ENCODE data around the gene IFTAP.
"Not testable (repeated sequence)": the region's sequence is repeated elsewhere in the genome, so short reads cannot be mapped to it uniquely, and the experiment has no call there.

Gene IFTAP

DNA sequence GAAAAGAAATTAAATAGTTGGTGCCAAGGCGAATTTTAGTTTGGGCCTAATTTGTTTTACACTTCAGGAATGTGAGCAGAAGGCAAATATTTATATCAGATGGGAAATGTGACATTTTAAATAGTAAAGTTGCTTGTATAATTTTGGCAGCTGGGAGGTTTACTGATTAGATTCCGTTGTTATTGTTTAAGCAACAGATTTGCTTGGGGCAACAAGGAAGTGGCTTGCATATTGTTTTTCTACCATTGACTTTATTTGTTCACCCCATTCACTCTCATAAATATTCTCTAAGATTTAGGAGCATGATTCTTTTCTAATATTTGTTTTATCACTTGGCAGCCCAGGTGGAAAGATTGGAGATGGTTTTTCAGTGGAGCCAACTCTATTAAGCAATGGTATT is 44.3 kb downstream of the IFTAP start:
- no peak for DNase-seq (ENCODE audit: low read depth in 2 of 2)

DNA sequence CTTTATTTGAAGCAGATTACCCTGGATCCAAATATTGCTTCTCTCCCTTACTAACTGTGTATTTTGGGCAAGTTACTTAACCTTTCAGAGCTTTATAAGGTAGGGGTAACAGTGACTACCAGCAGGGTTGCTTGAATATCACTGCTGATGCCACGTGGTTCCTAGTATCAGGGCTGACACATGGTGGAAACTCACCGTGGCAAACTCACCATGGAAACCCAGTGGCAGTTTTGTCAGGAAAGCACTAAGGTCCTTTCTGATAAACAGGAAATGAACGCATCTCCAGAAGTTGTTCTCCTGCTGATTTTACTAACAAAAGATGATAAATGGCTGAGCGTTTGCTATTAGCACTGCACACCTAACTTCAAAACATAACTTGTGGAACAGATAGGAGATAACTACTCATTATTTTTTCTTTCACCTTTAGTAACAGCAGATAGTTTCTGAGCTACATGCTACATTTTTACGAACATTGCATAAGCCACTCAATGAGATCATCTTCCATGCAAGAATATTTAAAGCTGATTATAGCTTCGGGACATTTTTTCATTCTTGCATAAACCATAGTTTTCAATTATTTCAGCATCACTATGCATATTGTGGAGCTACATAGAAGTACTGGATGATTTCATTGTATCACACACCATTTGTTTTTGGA is 63.4 kb downstream of the IFTAP start:
- DNase-seq (ENCODE audit: low read depth in 2 of 2): no peak

DNA sequence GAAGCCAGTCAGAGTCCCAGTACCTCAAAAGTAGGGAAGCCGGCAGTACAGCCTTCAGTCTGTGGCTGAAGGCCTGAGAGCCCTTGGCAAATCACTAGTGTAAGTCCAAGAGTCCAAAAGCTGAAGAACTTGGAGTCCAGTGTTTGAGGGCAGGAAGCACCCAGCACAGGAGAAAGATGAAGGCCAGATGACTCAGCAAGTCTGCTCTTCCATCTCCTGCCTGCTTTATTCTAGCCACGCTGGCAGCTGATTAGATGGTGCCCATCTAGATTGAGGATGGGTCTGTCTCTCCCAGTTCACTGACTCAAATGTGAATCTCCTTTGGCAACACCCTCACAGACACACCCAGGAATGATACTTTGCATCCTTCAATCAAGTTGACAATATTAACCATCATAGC is 67.1 kb downstream of the IFTAP start:
- DNase-seq (ENCODE audit: low read depth in 2 of 2): not testable (repeated sequence)

DNA sequence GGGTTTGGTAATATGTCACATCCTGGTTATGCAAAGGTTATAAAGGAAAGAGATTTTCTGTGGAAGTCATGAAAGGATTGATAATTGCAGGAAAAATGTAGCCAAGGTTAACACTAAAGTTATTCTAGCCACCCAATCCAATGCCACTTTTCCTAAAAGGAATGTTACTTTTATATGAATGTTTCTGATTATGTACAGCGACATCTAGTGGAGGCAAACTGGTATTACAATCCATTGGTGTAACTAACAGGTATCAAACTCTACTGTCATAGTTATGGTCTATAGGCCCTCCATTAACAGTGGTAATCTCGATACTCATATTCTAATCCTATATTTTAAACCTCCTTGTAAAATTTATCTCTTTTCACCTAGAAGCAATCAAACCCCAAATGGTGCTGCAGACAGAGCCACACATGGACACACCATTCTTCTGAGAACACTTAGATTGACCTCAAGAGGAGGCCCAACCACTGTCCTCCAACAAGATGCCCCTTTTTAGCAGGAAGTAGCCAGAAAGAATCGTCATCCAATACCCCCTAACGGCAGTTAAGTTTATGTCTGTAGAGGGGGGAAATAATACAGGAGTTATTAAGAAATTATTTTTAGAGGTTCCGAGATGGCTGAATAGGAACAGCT is 78.6 kb downstream of the IFTAP start:
- DNase-seq (ENCODE audit: low read depth in 2 of 2): no peak

DNA sequence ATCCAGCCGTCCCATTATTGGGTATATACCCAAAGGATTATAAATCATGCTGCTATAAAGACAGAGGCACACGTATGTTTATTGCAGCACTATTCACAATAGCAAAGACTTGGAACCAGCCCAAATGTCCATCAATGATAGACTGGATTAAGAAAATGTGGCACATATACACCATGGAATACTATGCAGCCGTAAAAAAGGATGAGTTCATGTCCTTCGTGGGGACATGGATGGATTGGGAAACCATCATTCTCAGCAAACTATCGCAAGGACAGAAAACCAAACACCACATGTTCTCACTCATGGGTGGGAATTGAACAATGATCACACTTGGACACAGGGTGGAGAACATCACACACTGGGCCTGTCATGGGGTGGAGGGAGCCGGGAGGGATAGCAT is 85.2 kb downstream of the IFTAP start:
- not testable (repeated sequence) for DNase-seq (ENCODE audit: low read depth in 2 of 2)

DNA sequence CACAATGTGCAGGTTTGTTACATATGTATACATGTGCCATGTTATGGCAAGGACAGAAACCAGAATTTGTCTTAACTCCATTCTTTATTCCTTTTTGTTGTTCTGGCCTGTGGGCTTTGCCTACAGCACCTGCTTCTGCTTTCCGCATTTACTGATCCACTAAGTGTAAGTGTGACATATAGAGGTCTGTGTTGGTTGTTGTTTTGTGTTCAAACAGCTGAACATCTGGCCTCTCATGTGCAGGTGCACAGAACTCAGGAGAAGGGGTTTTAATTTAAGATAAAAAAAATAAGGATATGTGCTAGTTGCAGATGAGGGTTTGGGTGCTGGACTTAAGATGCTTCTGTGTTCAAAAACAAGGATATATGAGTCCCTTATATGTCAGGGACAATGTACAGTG is 89.5 kb downstream of the IFTAP start:
- no peak for DNase-seq (ENCODE audit: low read depth in 2 of 2)

DNA sequence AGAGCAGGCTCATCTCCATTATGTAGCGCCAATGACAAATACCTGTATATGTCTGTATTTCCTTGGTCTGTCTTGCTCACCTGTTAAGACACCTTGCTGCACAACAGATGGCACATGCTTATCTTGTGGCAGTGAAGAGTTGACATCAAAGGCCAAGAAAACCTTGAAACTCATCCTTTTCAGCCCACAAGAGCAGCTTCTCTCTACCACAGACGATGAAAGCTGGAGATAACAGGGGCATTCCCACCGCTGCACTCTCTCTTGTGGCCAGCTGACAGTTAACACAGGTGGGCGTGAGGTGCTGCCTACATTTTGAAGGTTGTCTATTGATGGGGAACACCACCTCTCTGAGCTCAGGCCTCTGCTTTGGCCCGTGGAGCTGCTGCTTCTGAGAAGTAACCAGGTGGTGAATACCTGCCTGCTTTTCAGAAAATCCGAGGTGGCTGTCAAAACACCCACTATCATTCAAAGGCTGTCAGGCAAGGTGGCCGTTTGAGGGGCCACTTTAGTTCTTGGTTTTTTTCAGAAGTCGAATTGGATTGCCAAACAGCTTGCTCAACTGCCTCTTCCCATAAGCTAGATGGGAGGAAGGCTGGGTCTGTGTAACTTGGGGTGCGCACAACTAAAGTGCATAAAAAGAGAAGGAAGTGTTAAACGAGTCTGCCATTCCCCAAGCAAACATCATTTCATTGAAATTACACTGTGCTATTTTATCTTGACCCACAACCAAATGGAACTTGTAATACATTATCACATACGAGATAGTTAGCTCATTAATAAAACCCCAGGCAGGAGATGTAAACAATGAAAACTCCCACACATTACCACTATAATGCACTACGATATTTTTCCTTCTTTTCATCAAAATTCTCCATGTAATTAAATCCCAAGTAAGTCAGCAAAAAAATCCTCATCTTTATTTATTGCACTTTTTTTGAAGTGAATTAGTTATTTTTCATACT is 90.8 kb downstream of the IFTAP start:
- DNase-seq (ENCODE audit: low read depth in 2 of 2): no peak

DNA sequence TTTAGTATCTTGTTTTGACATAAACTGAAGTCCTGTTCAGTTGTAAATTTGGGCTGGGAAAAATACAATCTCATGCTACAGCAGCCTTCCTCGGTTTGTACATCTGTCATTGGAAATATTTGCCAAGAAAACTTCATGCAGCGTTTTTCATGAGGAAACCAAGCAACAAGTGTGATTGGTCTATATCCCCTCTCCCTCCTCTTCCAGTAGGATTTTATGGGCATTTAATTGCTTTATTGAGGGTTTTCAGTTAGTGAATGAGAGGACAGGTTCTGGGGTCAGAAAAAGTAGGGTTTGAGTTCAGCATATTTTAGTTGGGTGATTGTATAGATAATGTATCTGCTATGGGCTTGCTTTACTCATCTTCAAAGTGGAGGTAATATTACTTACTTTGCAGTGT is 93.8 kb downstream of the IFTAP start:
- no peak for DNase-seq (ENCODE audit: low read depth in 2 of 2)

DNA sequence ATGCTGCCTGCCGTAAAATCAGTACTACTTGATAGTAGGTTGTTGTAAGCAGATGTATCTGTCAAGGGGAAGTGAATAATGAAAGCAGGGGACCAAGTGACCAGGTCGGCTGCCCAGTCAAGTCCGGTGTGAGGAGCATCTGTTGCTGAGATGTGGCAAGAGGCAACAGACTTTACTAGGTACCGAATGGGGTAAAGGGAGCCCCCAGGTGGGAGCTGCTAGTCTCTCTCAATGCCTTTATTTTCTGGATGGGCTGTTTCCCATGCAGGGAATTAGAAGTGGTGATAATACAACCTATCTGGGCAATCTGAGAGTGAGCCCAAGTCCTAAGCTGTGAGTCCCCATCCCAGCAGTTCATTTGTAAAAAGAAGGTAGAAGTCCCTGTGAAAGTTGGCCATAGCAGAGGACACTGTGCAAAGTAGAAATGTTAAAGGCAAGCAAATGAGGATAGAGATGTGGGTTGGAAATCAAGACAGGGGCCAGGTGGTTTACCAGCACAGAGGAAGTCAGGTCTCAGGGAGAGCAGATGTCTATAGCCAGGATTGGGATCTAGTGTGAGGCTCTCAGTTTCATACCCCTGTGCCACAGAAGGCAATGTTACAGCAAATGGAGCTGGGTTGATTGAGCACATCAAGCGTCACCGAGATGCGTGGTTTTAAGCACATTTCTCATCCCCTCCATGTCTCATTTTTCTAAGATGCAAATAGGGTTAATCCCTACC is 94.4 kb downstream of the IFTAP start:
- DNase-seq (ENCODE audit: low read depth in 2 of 2): no peak

DNA sequence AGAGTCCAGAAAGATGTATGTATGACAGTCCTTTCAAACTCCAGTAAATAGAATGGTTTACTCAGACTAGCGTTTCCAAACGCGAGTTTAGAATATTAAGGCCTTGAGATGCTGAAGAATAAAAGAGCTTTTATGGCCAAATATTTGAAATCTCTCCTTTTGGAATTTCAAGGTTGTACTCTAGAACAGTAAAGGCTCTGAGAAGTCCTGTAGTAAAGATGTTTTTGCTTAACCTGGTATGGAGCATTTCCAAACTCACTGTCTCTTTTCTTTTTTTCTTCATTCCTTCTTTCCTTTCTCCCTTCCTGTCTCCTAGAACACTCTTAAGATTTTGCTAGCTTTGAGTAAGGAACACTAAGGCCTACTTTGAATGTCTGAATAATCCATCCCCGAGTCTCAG is 95.1 kb downstream of the IFTAP start:
- no peak for DNase-seq (ENCODE audit: low read depth in 2 of 2)

DNA sequence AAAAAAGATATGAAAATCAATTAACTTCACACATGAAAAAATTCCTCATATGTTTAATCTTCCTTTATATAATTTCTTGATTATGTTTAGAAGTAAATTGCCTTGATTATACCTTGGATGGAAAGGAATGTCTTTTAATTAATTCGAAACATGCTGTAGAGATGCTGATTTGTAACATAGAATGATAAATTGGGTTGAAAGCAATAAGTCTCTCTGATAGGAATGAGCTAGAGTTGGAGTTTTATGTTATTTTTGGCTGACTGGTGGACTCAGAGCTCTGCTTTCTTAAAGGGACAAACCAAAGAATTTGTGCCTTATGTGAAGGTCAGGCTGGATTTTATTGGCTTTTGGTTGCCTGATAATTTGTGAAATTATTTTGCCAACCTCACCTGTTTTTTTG is 98.4 kb downstream of the IFTAP start:
- no peak for DNase-seq (ENCODE audit: low read depth in 2 of 2)

DNA sequence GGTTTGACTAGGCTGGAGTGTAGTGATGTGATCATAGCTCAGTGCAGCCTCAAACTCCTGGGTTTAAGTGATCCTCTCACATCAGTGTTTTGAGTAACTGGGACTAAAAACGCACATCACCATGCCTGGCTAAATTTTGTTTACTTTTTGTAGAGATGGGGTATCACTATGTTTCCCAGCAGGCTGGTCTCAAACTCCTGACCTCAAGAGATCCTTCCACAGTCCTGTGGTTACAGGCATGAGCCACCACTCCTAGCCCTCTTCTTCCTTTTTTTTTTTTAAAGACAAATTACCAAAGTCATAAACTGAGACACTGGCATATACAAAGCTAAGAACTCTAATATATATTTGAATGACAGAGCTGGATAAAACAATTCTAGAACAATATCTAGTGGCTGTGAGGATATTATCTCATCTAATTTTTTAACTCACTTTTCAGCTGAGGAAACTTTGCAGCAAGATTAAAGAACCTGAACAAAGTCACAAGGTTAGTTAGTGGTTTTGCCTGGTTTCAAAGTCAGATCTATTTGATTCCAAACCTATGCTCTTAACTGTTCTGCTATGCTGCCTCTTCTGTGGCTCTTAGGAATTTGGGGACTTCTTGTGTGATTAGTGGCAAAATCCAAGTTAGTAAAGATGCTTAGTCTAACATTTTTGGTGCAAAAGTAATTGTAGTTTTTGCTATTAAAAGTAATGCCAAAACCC is 99.0 kb downstream of the IFTAP start:
- DNase-seq (ENCODE audit: low read depth in 2 of 2): no peak

DNA sequence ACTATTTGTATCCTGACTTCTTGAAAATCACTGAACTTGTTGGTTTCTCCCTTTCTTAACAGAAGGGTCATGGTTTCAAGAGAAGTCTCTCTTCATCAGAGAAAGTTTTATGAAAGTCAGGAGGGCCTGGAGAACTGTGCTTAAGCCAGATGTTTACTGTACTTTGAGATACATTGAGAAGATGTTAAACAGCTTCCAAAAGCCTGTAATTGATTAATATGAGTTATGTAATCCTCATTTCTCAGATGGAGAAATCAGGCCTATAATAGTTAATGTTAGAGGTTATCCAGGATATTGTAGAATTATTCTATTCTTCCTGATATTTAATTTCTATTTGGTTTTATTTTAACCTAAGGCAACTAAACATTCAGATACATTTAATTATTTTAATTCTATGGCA is 100.8 kb downstream of the IFTAP start:
- DNase-seq (ENCODE audit: low read depth in 2 of 2): no peak

DNA sequence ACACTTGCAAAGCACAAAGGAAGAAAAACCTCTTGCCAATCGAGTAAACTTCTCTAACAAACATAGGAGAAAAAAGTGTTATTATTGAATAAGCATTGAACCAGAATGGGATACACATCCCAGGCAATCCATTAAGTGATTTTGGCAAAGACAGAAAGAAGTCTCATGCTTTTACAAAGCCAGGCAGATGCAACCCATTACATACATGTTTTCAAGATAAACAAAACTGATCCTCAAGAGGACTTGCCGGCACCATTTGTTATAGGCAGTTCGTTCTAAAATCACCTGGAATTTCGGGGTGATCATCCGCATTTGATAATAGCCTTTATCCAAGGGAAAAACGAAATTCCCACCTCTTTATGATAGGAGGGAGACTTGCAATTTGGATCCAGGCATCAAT is 101.3 kb downstream of the IFTAP start:
- DNase-seq (ENCODE audit: low read depth in 2 of 2): no peak

DNA sequence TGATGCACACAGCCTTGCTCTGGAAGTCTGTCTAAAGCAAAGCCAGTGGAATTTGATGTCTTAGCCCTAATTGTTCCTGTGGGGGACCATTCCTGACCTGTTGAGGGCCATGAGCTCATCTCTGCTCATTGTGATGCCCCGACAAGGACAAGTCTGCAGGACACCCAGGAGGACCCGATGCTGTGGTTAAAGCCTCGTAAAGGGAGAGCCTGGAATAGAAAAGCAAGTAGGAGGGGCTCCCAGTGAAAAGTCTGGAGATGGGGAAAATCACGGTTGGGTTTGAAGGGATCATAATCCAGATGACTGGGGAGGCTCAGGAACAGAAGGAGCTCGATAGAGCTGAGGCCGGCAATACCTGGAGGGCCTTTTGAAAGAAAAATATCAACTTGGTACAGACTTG is 102.2 kb downstream of the IFTAP start:
- no peak for DNase-seq (ENCODE audit: low read depth in 2 of 2)

DNA sequence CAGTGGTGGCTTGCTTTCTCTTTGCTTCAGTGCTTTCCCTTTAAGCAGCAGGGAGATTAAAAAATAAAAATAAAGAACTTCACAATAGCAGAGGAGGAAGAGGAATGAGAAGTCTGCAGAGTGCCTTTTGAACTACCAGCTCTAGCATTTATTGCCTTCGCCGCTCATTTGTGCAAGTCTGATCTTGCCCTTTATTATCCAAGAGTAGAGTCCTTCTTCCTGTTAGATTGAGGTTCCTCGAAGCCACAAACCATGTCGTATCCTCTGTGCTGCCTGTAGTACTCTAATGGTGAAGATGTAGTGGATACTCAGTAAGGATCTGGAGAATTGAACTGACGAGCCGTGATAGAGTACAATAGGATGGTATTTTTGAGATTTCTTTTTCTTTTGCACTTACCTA is 105.0 kb downstream of the IFTAP start:
- DNase-seq (ENCODE audit: low read depth in 2 of 2): no peak

DNA sequence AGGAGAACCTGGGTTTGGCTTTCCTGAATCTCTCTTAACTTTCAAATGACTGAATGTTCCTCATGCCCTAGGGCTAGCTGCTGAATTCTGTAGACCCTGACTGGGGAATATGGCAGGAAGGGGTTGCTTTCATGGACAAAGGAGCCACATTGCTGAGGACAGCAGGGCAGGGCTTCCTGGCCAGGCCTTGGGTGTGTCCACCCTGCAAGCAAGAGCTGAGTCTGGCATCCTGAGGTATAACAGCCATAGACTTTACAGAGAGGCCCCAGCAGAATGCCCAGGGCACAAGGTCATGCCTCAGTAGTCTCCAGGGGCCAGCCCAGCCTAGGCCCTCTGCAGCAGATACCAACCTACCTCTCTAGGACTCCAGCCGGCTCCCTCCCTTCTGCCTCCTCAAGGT is 105.9 kb downstream of the IFTAP start:
- no peak for DNase-seq (ENCODE audit: low read depth in 2 of 2)

DNA sequence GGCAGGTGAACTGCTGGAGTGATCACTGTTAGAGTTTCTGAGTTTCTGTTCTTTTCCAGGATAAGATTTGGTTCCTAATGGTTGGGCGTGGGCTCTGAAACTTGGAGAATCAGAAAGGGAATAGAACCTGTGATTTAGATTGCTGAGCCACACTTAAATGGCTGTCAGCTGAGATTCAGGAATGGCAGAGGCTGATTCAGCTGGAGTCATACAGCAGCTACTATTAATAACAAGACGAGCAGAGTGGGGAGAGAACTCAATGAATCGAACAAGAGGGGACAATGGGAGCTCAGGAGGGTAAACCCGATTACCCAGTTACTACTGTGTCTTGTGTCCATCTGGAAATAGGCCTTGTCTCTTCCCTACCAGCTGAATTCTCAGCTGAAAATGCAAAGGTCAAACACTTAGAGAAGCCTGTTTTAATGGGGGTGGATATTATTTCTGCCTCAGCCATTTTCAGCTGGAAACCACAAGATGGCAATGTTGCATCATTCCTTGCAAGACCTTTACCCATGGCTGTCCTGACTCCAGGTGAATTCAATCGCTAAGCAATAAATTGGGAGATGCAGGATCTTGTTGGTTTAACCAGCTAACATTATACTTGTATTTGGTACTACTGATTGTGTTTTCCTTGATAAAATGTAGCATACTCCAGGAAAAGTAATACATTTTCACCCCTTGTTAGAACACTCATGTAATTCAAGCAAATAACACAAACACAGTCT is 108.2 kb downstream of the IFTAP start:
- DNase-seq (ENCODE audit: low read depth in 2 of 2): no peak

DNA sequence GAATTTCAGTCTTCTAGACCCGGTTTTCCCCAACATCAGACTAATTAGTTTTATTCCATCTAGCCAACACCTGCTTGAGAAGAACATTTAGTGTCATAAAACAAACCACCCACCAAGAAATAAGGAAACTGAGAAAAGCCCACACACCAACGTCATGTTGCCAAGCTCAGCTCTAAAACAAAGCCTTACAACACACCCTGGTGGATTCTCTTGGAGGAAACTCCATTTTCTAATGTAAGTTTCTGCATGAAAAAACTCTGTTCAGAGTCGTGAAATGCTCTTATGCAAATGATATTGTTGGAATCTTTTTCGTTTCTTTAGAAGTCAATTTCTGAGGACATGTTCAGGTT is 108.7 kb downstream of the IFTAP start:
- DNase-seq (ENCODE audit: low read depth in 2 of 2): no peak
